GM20000 (cell line): ENCODE data around the gene RHAG.

Experiments used
- DNase-seq: peaks from one replicate; pipeline ENCODE4 v3.0.0; 2012; ENCODE audit warnings: low spot score
- CTCF ChIP-seq: IDR thresholded peaks from 2 replicates; pipeline ENCODE4 v1.5.1; 2012; ENCODE audit warnings: mild to moderate bottlenecking, control low read depth; ENCODE audit errors: extremely low read depth, missing control alignments

Gene RHAG

GRCh38 chr6:49647476-49647875 lies 10.8 kb upstream of the RHAG start:
- DNase-seq: no peak
- TF ChIP-seq CTCF: no peak

- DNase-seq: no peak
- TF ChIP-seq CTCF: no peak
Observed at GRCh38 chr6:49646942-49647341, 10.3 kb upstream of the RHAG start.

- TF ChIP-seq CTCF: no peak
Observed at GRCh38 chr6:49646130-49646824, 9.6 kb upstream of the RHAG start.

GRCh38 chr6:49645139-49645538 lies 8.5 kb upstream of the RHAG start:
- DNase-seq: no peak
- TF ChIP-seq CTCF: no peak

More at GRCh38 chr6:49646130-49646824, 9.6 kb upstream of the RHAG start:
- DNase-seq: no peak

GRCh38 chr6:49639177-49639817 lies 2.7 kb upstream of the RHAG start:
- TF ChIP-seq CTCF: no peak
- no peak for DNase-seq

GRCh38 chr6:49637350-49637731 lies 702 bp upstream of the RHAG start:
- TF ChIP-seq CTCF: no peak
- DNase-seq: no peak

GRCh38 chr6:49635978-49636712 lies 494 bp downstream of the RHAG start:
- no peak for DNase-seq
- no peak for TF ChIP-seq CTCF
